ENCODE data around the gene PRLHR.

GRCh38 chr10:118625504-118625903 lies 30.1 kb upstream of the PRLHR start:
- TF ChIP-seq GATA2 (IDR thresholded peaks at IDR 0.05; ENCODE audit: low read depth, low read length) (no peak), GATA3 (IDR thresholded peaks at IDR 0.05; ENCODE audit: low read depth, low read length) (no peak)
